A549 (cell line): ENCODE data around the gene NOXO1. TPM values are rescaled to one million over a fixed set of nuclear protein-coding genes. Genes with fewer than 3 reads are reported as not detected.

Experiments used
- ATAC-seq, 2 experiments: fragments of 200-7000 bp in 1 of 2; fragments of >200 bp in 1 of 2; cut with Nextera tagmentation in 1 of 2; cut with Tn5 transposase in 1 of 2; 3 replicates each; pipeline versions ENCODE4 v1.8.0 to v1.9.1; 2018 to 2020; ENCODE audit warnings: mild to moderate bottlenecking in 1 of 2, moderate library complexity in 1 of 2
- CTCF ChIA-PET: fragments of 300-600 bp; sonication (Branson Sonifier 250); formaldehyde crosslinking; extraction: SDS; loops from one replicate; lab custom pipeline; 2021; ENCODE audit warnings: antibody characterized with exemption, inconsistent platforms; lab: Yijun Ruan, JAX
- POLR2A ChIA-PET: fragments of 350-600 bp; formaldehyde crosslinking; extraction: SDS; loops from one replicate; lab custom pipeline; 2021; ENCODE audit warnings: antibody characterized with exemption, inconsistent platforms; lab: Yijun Ruan, JAX
- DNase-seq, 2 experiments: peaks; one replicate each; pipeline versions ENCODE4 v3.0.0 to v3.0.0-alpha.2; 2011 to 2016; ENCODE audit warnings: low read depth in 1 of 2, low spot score in 1 of 2
- FAIRE-seq: peaks from 2 replicates; lab custom pipeline; 2011; peaks lifted over from hg19 to GRCh38; lab: Jason Lieb, UNC
- H3K27ac ChIP-seq, 2 experiments: fragments of >200 bp; sonication (Bioruptor Twin); formaldehyde crosslinking; 3 replicates each; pipeline ENCODE4 v1.5.1; 2016 to 2017
- H3K4me1 ChIP-seq: fragments of >200 bp; sonication (Bioruptor Twin); formaldehyde crosslinking; 3 replicates; pipeline ENCODE4 v1.6.1; 2016
- H3K4me2 ChIP-seq: fragments of >200 bp; sonication (Bioruptor Twin); formaldehyde crosslinking; 3 replicates; pipeline ENCODE4 v1.6.1; 2016
- H3K4me3 ChIP-seq: fragments of >200 bp; sonication (Bioruptor Twin); formaldehyde crosslinking; 3 replicates; pipeline ENCODE4 v1.5.1; 2016
- H3K9me3 ChIP-seq: fragments of >200 bp; sonication (Bioruptor Twin); formaldehyde crosslinking; 3 replicates; pipeline ENCODE4 v1.6.1; 2016
- BHLHE40 ChIP-seq: IDR thresholded peaks from 2 replicates; pipeline ENCODE4 v1.6.1; 2012; ENCODE audit warnings: low read depth, low read length, inconsistent platforms
- EHMT2 ChIP-seq: fragments of 200-600 bp; sonication (generic); IDR thresholded peaks from 2 replicates; pipeline ENCODE4 v1.6.1; 2016; ENCODE audit warnings: antibody characterized with exemption, low read depth, mild to moderate bottlenecking, moderate library complexity
- HDAC2 ChIP-seq: fragments of 200-600 bp; sonication (generic); IDR thresholded peaks from 2 replicates; pipeline ENCODE4 v1.6.1; 2016
- HEYL ChIP-seq: fragments of 250-450 bp; sonication (Bioruptor Pico); IDR thresholded peaks from 2 replicates; pipeline ENCODE4 v1.8.0; 2021; ENCODE audit warnings: mild to moderate bottlenecking, moderate library complexity
- HMGXB4 ChIP-seq: fragments of 250-450 bp; sonication (Bioruptor Pico); IDR thresholded peaks from 2 replicates; pipeline ENCODE4 v1.5.0; 2021; ENCODE audit warnings: mild to moderate bottlenecking, moderate library complexity, borderline replicate concordance
- HOXA7 ChIP-seq: fragments of 250-450 bp; sonication (Bioruptor Pico); IDR thresholded peaks from 2 replicates; pipeline ENCODE4 v1.5.0; 2020; ENCODE audit warnings: mild to moderate bottlenecking, moderate library complexity
- HOXB13 ChIP-seq: fragments of 250-450 bp; sonication (Bioruptor Pico); IDR thresholded peaks from 2 replicates; pipeline ENCODE4 v1.5.0; 2020; ENCODE audit warnings: low read depth, mild to moderate bottlenecking, moderate library complexity
- MYC ChIP-seq: IDR thresholded peaks from 2 replicates; pipeline ENCODE4 v1.6.1; 2012; ENCODE audit warnings: mild to moderate bottlenecking, inconsistent platforms, low read length, improper control_type of control experiment, borderline replicate concordance
- POLR2A ChIP-seq: IDR thresholded peaks from 2 replicates; pipeline ENCODE4 v1.6.1; 2012; ENCODE audit warnings: mild to moderate bottlenecking, low read length
- POLR2AphosphoS2 ChIP-seq: conservative IDR thresholded peaks from 2 replicates; pipeline ENCODE4 v1.6.1; 2012; ENCODE audit warnings: low read length, improper control_type of control experiment, inconsistent platforms
- RAD21 ChIP-seq, 2 experiments: fragments of >200 bp in 1 of 2; sonication (Bioruptor Twin) in 1 of 2; formaldehyde crosslinking in 1 of 2; IDR thresholded peaks in 1 of 2; conservative IDR thresholded peaks in 1 of 2; 2 replicates in 1 of 2; 3 replicates in 1 of 2; pipeline ENCODE4 v1.6.1; 2012 to 2018; ENCODE audit warnings: inconsistent platforms in 1 of 2
- RCOR1 ChIP-seq: fragments of 150-350 bp; IDR thresholded peaks from 2 replicates; pipeline ENCODE4 v1.6.1; 2014; ENCODE audit warnings: antibody characterized with exemption, low read length, low read depth
- SMC3 ChIP-seq: fragments of >200 bp; sonication (Bioruptor Twin); formaldehyde crosslinking; IDR thresholded peaks from 3 replicates; pipeline ENCODE4 v1.6.1; 2018; ENCODE audit warnings: inconsistent platforms
- SREBF2 ChIP-seq: fragments of 450-650 bp; IDR thresholded peaks from 2 replicates; pipeline ENCODE4 v1.6.1; 2014; ENCODE audit warnings: mild to moderate bottlenecking, moderate library complexity
- TFCP2L1 ChIP-seq: fragments of 250-450 bp; sonication (Bioruptor Pico); IDR thresholded peaks from 2 replicates; pipeline ENCODE4 v1.5.0; 2021; ENCODE audit warnings: mild to moderate bottlenecking
- ZC3H11A ChIP-seq: fragments of 450-650 bp; IDR thresholded peaks from 2 replicates; pipeline ENCODE4 v1.6.1; 2014; ENCODE audit warnings: antibody characterized with exemption, mild to moderate bottlenecking
- WGBS: methylation state at CpG from one replicate; pipeline ENCODE4 v1.1.6; 2017; ENCODE audit errors: missing lambda C conversion rate; 5-methylcytosine and 5-hydroxymethylcytosine counted together
- polyA plus RNA-seq, 4 experiments: library from polyadenylated mRNA; depleted of rRNA in 3 of 4; stranded (reverse); fragments of >200 nt; fragmentation: RNase III in 1 of 4; extraction: RNeasy Plus Mini Kit Qiagen cat#74134 plus additional on column Dnase treatment in 1 of 4; gene quantifications; 2 replicates in 3 of 4; 3 replicates in 1 of 4; pipeline ENCODE4 v1.2.3, GENCODE V29; 2011 to 2017
- TF ChIP-seq, protein P1 (sequence below): fragments of >200 bp; sonication (Bioruptor Twin); formaldehyde crosslinking; IDR thresholded peaks from 2 replicates; pipeline ENCODE4 v1.6.1; 2016
- TF ChIP-seq, protein P2 (sequence below): fragments of >200 bp; sonication (Bioruptor Twin); formaldehyde crosslinking; IDR thresholded peaks from 3 replicates; pipeline ENCODE4 v1.5.1; 2016
- TF ChIP-seq, protein P3 (sequence below): fragments of 200-600 bp; sonication (generic); IDR thresholded peaks from 2 replicates; pipeline ENCODE4 v1.6.1; 2016; ENCODE audit warnings: antibody characterized with exemption, mild to moderate bottlenecking, moderate library complexity
- TF ChIP-seq, protein P4 (sequence below): IDR thresholded peaks from 2 replicates; pipeline ENCODE4 v1.6.1; 2012

Gene NOXO1
- polyA plus RNA-seq, 2 of the 4 experiments (the other 2 are of a cell fraction) = 0.32 TPM; not detected in 1

- POLR2A ChIA-PET = interaction anchor here (0.6 kb wide), 1 partner anchor 142 kb away, joined by 3 read pairs; no protein-coding TSS in a partner anchor
- CTCF ChIA-PET = interaction anchor here (1.0 to 11.3 kb wide), 3 partner anchors 10 to 141 kb away, joined by 4 to 196 read pairs (median 80); partner anchors contain the start of genes GFER, NOXO1 and SYNGR3
Observed at GRCh38 chr16:1998852-1999801, 17.9 kb upstream of the NOXO1 start.

More at GRCh38 chr16:1998852-1999801, 17.9 kb upstream of the NOXO1 start:
- Histone ChIP-seq H3K4me3 (no peak overlapping the region), H3K4me2 (no peak overlapping the region), H3K27ac (peak overlapping the region in 1 of 2 experiments; percentile 79; a peak in 2 of 6 replicates), H3K4me1 (peaks cover 44% of the 10 kb centered on the region), H3K9me3 (no peaks in the 10 kb centered on the region)
- TF ChIP-seq RAD21 (conservative IDR thresholded peaks at IDR 0.05 in 1 of 2, IDR thresholded peaks at IDR 0.05 in 1 of 2) (no peak), HEYL (CRISPR knock-in tag) (no peak), HMGXB4 (no peak), BHLHE40 (no peak), HDAC2 (no peak), SMC3 (no peak), EHMT2 (no peak), HOXA7 (CRISPR knock-in tag) (no peak), HOXB13 (CRISPR knock-in tag) (no peak), ZC3H11A (no peak), POLR2AphosphoS2 (no peak), RCOR1 (no peak), POLR2A (no peak), MYC (no peak), TFCP2L1 (CRISPR knock-in tag) (no peak), SREBF2 (no peak)
- TF ChIP-seq, protein P1, sequence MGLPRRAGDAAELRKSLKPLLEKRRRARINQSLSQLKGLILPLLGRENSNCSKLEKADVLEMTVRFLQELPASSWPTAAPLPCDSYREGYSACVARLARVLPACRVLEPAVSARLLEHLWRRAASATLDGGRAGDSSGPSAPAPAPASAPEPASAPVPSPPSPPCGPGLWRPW = no peak
- TF ChIP-seq, protein P2, sequence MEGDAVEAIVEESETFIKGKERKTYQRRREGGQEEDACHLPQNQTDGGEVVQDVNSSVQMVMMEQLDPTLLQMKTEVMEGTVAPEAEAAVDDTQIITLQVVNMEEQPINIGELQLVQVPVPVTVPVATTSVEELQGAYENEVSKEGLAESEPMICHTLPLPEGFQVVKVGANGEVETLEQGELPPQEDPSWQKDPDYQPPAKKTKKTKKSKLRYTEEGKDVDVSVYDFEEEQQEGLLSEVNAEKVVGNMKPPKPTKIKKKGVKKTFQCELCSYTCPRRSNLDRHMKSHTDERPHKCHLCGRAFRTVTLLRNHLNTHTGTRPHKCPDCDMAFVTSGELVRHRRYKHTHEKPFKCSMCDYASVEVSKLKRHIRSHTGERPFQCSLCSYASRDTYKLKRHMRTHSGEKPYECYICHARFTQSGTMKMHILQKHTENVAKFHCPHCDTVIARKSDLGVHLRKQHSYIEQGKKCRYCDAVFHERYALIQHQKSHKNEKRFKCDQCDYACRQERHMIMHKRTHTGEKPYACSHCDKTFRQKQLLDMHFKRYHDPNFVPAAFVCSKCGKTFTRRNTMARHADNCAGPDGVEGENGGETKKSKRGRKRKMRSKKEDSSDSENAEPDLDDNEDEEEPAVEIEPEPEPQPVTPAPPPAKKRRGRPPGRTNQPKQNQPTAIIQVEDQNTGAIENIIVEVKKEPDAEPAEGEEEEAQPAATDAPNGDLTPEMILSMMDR = no peak
- TF ChIP-seq, protein P3, sequence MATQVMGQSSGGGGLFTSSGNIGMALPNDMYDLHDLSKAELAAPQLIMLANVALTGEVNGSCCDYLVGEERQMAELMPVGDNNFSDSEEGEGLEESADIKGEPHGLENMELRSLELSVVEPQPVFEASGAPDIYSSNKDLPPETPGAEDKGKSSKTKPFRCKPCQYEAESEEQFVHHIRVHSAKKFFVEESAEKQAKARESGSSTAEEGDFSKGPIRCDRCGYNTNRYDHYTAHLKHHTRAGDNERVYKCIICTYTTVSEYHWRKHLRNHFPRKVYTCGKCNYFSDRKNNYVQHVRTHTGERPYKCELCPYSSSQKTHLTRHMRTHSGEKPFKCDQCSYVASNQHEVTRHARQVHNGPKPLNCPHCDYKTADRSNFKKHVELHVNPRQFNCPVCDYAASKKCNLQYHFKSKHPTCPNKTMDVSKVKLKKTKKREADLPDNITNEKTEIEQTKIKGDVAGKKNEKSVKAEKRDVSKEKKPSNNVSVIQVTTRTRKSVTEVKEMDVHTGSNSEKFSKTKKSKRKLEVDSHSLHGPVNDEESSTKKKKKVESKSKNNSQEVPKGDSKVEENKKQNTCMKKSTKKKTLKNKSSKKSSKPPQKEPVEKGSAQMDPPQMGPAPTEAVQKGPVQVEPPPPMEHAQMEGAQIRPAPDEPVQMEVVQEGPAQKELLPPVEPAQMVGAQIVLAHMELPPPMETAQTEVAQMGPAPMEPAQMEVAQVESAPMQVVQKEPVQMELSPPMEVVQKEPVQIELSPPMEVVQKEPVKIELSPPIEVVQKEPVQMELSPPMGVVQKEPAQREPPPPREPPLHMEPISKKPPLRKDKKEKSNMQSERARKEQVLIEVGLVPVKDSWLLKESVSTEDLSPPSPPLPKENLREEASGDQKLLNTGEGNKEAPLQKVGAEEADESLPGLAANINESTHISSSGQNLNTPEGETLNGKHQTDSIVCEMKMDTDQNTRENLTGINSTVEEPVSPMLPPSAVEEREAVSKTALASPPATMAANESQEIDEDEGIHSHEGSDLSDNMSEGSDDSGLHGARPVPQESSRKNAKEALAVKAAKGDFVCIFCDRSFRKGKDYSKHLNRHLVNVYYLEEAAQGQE = no peak
- TF ChIP-seq, protein P4, sequence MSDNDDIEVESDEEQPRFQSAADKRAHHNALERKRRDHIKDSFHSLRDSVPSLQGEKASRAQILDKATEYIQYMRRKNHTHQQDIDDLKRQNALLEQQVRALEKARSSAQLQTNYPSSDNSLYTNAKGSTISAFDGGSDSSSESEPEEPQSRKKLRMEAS = no peak
- no peak for ATAC-seq
- WGBS = 99% methylated on average over 18 of the region's 39 CpGs
- no peak for DNase-seq
- no peak for FAIRE-seq
